GM19043 (cell line): Measurements from ENCODE around the gene PTPN11.
"Not testable (repeated sequence)": the region's sequence is repeated elsewhere in the genome, so short reads cannot be mapped to it uniquely, and the experiment has no call there.

Experiments used
- ATAC-seq: cut with Tn5 transposase; IDR thresholded peaks from one replicate; pipeline ENCODE4 v1.9.1; 2021; ENCODE audit warnings: low read depth; ENCODE audit not compliant: unreplicated experiment

PTPN11 gene

GRCh38 chr12:112446008-112446725 is 27.4 kb downstream of the PTPN11 start:
- ATAC-seq = no peak

DNA sequence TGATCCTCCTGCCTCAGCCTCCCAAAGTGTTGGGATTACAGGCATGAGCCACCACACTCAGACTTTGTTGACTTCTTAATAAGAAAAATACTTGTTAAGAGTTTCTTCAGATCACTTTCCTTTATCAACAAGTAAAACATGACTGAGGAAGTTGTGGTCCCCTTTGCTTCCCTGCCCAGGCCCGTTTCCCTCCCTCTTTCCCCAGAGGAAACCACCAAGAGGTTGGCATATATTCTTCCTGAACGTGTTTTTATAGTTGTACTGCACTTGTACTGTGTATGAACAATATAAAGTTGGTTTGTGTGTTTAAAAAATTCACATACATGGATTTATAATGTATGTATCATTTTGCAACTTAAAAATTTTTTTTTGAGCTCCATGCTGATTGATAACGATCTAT is 28.4 kb downstream of the PTPN11 start:
- no peak for ATAC-seq

DNA sequence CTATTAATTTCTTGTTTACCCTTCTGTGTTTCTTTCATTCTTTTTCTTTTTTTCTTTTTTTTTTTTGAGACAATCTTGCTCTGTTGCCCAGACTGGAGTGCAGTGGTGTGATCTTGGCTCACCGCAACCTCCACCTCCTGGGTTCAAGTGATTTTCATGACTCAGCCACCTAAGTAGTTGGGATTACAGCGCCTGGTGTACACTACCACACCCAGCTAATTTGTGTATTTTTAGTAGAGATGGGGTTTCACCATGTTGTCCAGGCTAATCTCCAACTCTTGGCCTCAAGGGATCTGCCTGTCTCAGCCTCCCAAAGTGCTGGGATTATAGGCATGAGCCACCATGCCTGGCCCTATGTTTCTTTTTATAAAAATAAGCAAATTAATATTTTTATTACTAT is 29.4 kb downstream of the PTPN11 start:
- ATAC-seq = not testable (repeated sequence)

DNA sequence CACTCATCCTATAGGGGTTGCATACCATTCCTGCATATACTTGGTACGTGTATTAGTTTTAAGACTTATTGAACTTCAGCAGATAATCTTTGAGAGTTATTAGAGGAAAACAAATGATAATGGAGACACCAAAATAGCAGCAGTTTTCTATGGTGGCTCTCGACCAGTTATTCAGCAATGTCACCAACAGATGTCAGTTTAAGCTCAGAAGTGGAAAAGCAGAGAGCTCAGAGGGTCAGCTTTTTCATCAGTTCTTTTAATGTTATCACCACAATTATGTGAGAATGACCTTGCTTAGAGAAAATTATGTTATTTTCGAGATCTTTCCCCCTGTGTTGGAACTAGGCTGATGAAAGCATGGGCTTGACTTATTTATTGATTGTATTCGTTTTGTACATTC is 32.0 kb downstream of the PTPN11 start:
- ATAC-seq = no peak

- no peak for ATAC-seq
Observed at GRCh38 chr12:112456029-112456428, 37.3 kb downstream of the PTPN11 start.

GRCh38 chr12:112457142-112457541 is 38.4 kb downstream of the PTPN11 start:
- ATAC-seq = not testable (repeated sequence)

- ATAC-seq = no peak
Observed at GRCh38 chr12:112458330-112458729, 39.6 kb downstream of the PTPN11 start.

GRCh38 chr12:112458751-112459150 is 40.0 kb downstream of the PTPN11 start:
- no peak for ATAC-seq

DNA sequence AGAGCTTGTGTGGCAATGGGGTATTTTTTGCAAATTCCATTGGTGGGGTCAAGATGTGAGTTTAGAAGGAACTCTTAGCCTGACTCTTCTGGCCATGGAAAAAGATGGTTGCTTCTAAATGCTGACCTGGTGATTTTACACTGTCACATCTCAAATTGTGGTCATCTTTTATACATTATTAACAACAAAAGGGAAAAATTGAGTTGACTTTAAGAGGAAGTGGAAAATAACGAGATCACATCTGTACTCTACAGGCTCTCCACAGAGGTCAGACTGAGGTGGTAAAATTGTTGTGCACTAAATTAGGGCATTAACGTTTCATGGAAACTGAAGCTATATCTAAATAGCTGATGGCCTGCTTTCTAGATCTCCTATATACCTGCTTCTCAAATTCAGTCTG is 44.7 kb downstream of the PTPN11 start:
- no peak for ATAC-seq

GRCh38 chr12:112464605-112465004 is 45.9 kb downstream of the PTPN11 start:
- no peak for ATAC-seq

DNA sequence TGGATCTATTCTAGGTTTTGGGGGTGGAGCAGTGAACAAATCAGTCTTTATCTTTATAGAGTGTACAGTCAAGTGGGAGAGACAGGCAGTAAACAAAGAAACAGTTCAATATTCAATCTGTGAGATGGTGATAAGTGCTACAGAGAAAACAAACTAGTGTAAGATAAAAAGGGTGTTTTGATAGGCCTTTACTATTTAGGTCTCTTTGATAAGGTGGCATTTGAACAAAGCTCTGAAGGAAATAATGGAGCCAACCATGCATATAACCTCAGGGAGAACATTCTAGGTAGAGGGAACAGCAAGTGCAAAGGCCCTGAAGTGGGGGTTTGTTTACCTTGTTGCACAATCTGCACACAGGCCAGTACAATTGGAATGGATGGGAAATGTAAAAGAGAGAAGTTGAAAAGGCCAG is 47.3 kb downstream of the PTPN11 start:
- no peak for ATAC-seq

GRCh38 chr12:112466835-112467234 is 48.1 kb downstream of the PTPN11 start:
- ATAC-seq = no peak

- no peak for ATAC-seq
Observed at GRCh38 chr12:112468046-112468445, 49.3 kb downstream of the PTPN11 start.

DNA sequence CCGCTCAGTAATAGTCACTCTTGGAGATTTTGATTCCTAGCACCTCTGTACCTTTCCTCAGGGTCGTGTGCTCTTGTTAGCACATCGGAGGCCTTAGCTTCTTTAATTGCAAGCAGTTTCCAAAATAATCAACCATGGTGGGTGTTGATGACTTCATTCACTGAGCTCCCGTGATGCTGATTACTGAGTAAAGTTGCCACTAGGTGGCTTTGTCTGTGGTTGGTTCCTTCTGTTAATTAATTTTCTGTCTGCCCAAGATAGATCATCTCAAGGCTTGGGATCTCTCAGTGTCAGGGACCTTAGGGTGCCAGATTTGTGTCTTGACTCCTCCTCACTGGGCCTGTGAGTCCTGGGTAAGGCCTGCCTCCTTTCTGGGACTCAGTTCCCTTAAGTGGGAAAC is 54.3 kb downstream of the PTPN11 start:
- no peak for ATAC-seq

DNA sequence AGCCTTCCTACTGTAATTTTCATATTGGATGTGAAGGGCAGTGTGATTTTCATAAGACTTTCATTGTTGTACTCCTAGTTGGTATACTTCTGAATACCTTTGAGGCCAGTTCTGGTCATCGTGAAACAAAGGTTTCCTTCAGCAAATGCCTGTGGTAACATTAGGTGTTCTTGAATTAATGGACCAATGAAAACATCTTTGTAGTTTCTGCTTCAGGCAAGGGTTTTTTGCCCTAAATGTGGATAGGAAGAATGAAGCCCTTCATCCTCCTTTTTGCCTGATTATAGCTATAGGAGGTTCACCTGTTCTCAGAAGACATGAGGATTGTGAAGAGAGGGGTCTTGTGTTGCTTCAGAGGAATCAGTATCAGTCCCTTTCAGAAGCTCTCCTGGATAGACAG is 60.7 kb downstream of the PTPN11 start:
- no peak for ATAC-seq

GRCh38 chr12:112480931-112481330 is 62.2 kb downstream of the PTPN11 start:
- no peak for ATAC-seq

DNA sequence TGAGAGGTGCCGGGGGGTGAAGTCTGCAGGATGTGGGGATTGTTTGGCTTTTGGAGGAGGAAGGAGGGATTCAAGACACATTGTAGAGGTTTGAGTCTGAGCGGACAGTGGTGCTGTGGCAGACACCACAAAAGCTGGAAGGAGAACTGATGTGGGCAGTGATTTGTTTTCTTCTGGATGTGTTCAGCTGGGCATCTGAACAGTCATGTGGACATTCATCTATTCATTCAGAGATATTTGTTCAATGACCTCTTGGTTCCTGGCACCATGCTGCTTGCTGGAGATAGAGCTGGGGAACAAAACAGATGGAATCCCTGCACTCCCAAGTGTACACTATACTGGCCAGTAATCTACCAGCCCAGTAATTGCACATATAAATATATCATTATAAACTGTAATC is 64.0 kb downstream of the PTPN11 start:
- ATAC-seq = no peak

- ATAC-seq = no peak
Observed at GRCh38 chr12:112486361-112486760, 67.6 kb downstream of the PTPN11 start.

DNA sequence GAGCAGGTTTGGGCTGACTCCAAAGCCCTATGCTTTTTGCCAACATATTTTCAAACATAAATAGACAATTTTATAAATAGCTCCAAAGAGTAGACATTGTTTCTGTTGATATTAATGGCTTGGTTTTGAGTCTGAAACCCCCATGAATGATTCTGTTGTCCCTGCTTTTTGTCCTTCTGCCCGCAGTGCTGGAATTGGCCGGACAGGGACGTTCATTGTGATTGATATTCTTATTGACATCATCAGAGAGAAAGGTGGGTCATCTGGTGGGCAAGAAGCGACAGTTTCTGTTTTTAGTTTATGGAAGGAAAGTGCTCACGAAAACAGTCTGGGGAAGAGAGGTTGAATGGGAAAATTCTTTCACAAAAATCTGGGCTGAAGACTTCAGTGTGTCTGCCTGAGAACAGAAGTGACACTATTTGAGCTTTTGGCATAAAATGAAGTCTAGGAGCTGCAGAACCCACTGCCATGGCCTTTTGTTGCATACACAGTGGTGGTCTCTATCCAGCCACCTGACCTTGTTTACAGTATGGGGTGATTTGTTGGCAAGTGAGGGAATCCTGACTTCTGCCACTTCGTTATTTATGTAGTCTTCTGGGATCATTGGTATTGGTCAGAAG is 69.6 kb downstream of the PTPN11 start:
- ATAC-seq = no peak

DNA sequence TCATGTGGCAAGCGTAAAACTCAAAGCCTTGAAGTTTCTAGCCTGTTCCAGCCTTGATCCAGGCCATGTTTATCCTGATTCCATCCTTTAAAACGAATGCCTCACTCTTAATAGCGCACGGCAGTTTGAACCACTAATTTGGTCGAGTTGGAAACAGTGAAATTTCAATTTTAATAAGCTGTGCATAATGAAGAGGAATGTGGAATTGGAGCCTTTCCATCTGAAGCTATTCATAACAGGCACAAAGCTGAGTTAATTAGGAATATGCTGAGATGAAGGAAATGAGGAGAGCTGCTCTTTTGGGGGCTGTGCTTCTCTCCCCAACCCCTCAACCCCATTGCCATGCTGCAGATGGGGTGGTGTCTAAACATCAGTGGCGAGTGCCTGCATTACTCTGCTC is 70.7 kb downstream of the PTPN11 start:
- ATAC-seq = no peak

- ATAC-seq = peak; percentile 77
Observed at GRCh38 chr12:112496496-112496895, 77.7 kb downstream of the PTPN11 start.

DNA sequence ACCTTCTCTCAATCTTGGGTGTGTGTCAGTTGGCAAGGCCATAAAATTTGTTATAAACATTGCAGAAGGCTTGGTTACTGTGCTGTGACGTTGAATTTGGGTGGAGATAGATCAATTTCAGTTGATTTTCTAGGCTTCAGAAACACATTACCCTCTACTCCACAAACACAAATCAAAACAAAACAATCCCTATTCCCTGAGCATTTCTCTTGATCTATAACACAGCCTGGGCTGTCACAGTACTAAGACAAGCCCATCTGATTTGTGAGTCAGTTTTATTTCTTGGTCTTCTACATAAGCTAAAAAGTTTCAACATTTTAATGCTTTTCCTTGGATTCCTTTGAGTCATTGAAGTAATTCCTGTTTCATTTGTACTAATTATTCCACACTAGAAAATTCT is 79.8 kb downstream of the PTPN11 start:
- no peak for ATAC-seq
